ENCODE data around the gene BCKDHA.

Gene BCKDHA

GRCh38 chr19:41397086-41398049 is at the start of gene BCKDHA, which contains the start of gene EXOSC5:
TSS of gene BCKDHA (plus strand) at chr19:41397818. CDS start at chr19:41397828, 10 bp downstream.
TSS of gene EXOSC5 (minus strand) at chr19:41397359. CDS start at chr19:41397328, 31 bp downstream.
- H3K27ac ChIP-seq (ENCODE audit: low read depth, low read length), result peak within 1 kb of the TSS; percentile 71
- no peak for TF ChIP-seq CTCF (IDR thresholded peaks at IDR 0.05; ENCODE audit: insufficient read depth, low read length, poor library complexity, severe bottlenecking)
- no peak for TF ChIP-seq EZH2phosphoT487 (conservative IDR thresholded peaks at IDR 0.05; ENCODE audit: low read length)
- peak within 1 kb of the TSS; percentile 87 for H3K4me2 ChIP-seq (ENCODE audit: low read depth, low read length, poor library complexity, severe bottlenecking)
- peaks cover 36% of the 10 kb centered on the region for H3K79me2 ChIP-seq (ENCODE audit: insufficient read depth, low read length)
- H3K4me3 ChIP-seq (ENCODE audit: insufficient read depth, low read length, poor library complexity, severe bottlenecking), result peak within 1 kb of the TSS; percentile 92
- peak within 1 kb of the TSS; percentile 77 for H2AFZ ChIP-seq (ENCODE audit: low read depth, low read length, severe bottlenecking)
- H3F3A ChIP-seq (ENCODE audit: insufficient read depth), result 0 out of 2 replicates have a peak, but pooled peaks cover 3% of the 10 kb centered on the region
- no peaks in the 10 kb centered on the region for H3K36me3 ChIP-seq (ENCODE audit: low read length)
- H4K20me1 ChIP-seq (ENCODE audit: low read depth, low read length), result no peaks in the 10 kb centered on the region
- H3K9me2 ChIP-seq (replicated peaks; ENCODE audit: insufficient read depth, low read length), result no peaks in the 10 kb centered on the region
- no peaks in the 10 kb centered on the region for H3K27me3 ChIP-seq (ENCODE audit: low read length)
- no peaks in the 10 kb centered on the region for H3K9me3 ChIP-seq (ENCODE audit: insufficient read depth, low read length)
- H3K9ac ChIP-seq (ENCODE audit: low read length), result peak within 1 kb of the TSS; percentile 82

DNA sequence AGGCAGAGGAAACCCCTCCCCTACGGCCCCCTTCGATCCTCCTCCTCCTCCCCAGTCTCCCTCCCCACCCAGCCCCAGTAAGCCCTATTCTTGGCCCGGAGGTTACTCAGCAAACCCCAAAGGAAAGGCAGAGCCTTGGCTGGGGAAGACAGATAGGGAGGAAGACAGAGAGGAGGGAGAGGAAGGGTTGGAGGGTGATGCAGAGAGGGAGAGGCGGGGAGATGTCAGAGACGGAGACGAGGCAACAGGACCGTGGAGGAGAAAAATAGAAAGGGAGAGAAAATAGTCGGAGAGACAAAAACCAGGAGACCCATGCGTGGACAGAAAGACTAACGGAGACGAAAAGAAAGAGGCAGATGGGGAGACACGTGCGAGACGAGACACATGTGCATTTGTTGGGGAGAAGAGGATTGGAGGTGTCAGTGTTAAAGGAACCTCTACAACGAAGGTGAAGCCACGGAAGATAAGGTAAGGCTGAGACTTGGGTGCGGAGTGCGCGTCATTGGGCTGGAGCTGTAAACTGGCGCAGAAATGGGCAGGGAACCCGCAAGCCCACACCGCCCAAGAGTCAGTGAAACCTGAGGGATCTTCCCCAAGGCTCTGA is 46.8 kb upstream of the BCKDHA start:
- H3K27me3 ChIP-seq (ENCODE audit: low read length), result no peaks in the 10 kb centered on the region
- H3K4me3 ChIP-seq (ENCODE audit: insufficient read depth, low read length, poor library complexity, severe bottlenecking), result peak overlapping the region; percentile 92
- H2AFZ ChIP-seq (ENCODE audit: low read depth, low read length, severe bottlenecking), result no peak overlapping the region
- H3K36me3 ChIP-seq (ENCODE audit: low read length), result peaks cover 3% of the 10 kb centered on the region; the same call in 1 of the 2 replicates
- H3K9me3 ChIP-seq (ENCODE audit: insufficient read depth, low read length), result no peaks in the 10 kb centered on the region
- TF ChIP-seq CTCF (IDR thresholded peaks at IDR 0.05; ENCODE audit: insufficient read depth, low read length, poor library complexity, severe bottlenecking) (no peak), EZH2phosphoT487 (conservative IDR thresholded peaks at IDR 0.05; ENCODE audit: low read length) (no peak)
- peak overlapping the region; percentile 86 for H3K27ac ChIP-seq (ENCODE audit: low read depth, low read length)
- H3K9me2 ChIP-seq (replicated peaks; ENCODE audit: insufficient read depth, low read length), result no peaks in the 10 kb centered on the region
- H3K9ac ChIP-seq (ENCODE audit: low read length), result peak overlapping the region; percentile 94
- H3F3A ChIP-seq (ENCODE audit: insufficient read depth), result peaks cover 4% of the 10 kb centered on the region; the same call in 1 of the 2 replicates
- peaks cover 53% of the 10 kb centered on the region for H3K79me2 ChIP-seq (ENCODE audit: insufficient read depth, low read length)
- peak overlapping the region; percentile 74 for H3K4me2 ChIP-seq (ENCODE audit: low read depth, low read length, poor library complexity, severe bottlenecking)
- H4K20me1 ChIP-seq (ENCODE audit: low read depth, low read length), result peaks cover 4% of the 10 kb centered on the region; the same call in 1 of the 2 replicates

DNA sequence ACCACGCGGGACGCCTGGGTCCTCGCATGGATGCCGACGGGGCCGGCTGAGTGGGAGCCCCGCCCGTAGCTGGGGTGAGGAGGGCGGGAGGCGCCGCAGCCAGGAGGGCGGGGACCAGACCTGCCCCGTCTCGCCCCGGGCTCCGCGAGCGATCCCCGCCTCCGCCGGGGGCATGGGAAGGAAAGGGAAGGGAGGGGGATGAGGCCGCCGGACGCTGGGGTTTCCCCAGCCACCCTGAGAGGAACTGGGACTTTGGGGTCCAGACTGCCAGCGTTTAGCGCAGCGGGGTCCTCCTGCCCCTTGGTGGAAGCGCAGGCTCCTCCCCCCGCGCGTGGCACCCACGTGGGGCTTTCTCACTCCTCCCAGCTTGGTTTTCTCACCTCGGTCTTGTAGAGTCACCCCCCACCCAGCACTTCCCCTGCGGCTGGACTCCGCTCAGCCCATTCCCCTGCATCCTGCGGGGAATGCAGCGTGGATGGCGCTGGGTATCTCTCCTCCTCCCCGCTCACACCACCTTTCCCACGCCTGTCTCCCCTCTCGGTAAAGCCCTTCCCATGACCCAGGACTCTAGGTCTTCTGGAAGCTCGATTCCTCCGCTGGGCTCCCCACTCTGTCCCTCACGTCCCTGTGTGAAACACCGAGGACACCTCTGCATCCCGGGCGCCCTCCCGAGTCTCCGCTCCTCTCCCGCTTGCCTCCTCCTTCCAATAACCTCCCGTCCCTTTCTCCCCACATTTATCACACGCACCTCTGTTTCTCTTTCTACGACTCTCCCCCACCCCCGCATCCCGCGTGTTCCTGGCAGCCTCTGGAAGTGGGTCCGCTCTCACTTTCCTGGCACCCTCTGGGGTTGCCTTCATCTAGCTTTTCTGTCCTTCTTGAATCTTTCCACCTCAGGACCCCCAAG is 46.0 kb upstream of the BCKDHA start:
- peaks cover 4% of the 10 kb centered on the region; the same call in 1 of the 2 replicates for H4K20me1 ChIP-seq (ENCODE audit: low read depth, low read length)
- H3K9me2 ChIP-seq (replicated peaks; ENCODE audit: insufficient read depth, low read length), result no peaks in the 10 kb centered on the region
- H2AFZ ChIP-seq (ENCODE audit: low read depth, low read length, severe bottlenecking), result no peak overlapping the region
- H3K4me2 ChIP-seq (ENCODE audit: low read depth, low read length, poor library complexity, severe bottlenecking), result peak overlapping the region; percentile 74
- H3K79me2 ChIP-seq (ENCODE audit: insufficient read depth, low read length), result peaks cover 53% of the 10 kb centered on the region
- H3K36me3 ChIP-seq (ENCODE audit: low read length), result peaks cover 3% of the 10 kb centered on the region; the same call in 1 of the 2 replicates
- H3K9ac ChIP-seq (ENCODE audit: low read length), result peak overlapping the region; percentile 94
- peak overlapping the region; percentile 86 for H3K27ac ChIP-seq (ENCODE audit: low read depth, low read length)
- TF ChIP-seq CTCF (IDR thresholded peaks at IDR 0.05; ENCODE audit: insufficient read depth, low read length, poor library complexity, severe bottlenecking) (no peak), EZH2phosphoT487 (conservative IDR thresholded peaks at IDR 0.05; ENCODE audit: low read length) (no peak)
- H3K27me3 ChIP-seq (ENCODE audit: low read length), result no peaks in the 10 kb centered on the region
- peaks cover 4% of the 10 kb centered on the region; the same call in 1 of the 2 replicates for H3F3A ChIP-seq (ENCODE audit: insufficient read depth)
- H3K9me3 ChIP-seq (ENCODE audit: insufficient read depth, low read length), result no peaks in the 10 kb centered on the region
- peak overlapping the region; percentile 92 for H3K4me3 ChIP-seq (ENCODE audit: insufficient read depth, low read length, poor library complexity, severe bottlenecking)
